COLO829 (cell line): ENCODE data around the gene SLC25A21.
"Not testable (repeated sequence)": the region's sequence is repeated elsewhere in the genome, so short reads cannot be mapped to it uniquely, and the experiment has no call there.

Experiments used
- DNase-seq: peaks from one replicate; pipeline ENCODE4 v3.0.0; 2012; ENCODE audit warnings: low spot score

The SLC25A21 gene

GRCh38 chr14:37088356-37089215 is 83.8 kb downstream of the SLC25A21 start:
- DNase-seq: no peak

- no peak for DNase-seq
Measured at GRCh38 chr14:37087520-37087919, 84.9 kb downstream of the SLC25A21 start.

DNA sequence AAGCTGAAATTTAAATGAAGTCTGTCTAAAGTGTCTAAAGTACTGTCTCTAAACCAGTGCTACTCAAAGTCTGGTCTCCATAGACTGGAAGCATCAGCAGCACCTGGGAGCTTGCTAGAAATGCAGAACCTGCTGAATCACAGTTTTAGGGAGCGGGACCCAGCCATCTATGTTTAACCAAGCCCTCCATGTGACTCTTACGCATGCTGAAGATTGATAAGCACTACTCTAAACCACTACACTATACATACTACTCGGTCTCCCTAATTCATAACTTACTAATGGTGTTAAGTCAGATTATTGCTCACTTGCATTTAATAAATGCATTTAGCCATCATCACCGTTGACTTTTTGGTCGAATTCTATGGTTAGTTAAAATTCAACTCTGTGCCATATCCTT is 88.8 kb downstream of the SLC25A21 start:
- DNase-seq: no peak

GRCh38 chr14:37082449-37082848 is 90.0 kb downstream of the SLC25A21 start:
- no peak for DNase-seq

- DNase-seq: no peak
Measured at GRCh38 chr14:37081856-37082255, 90.5 kb downstream of the SLC25A21 start.

GRCh38 chr14:37081218-37081617 is 91.2 kb downstream of the SLC25A21 start:
- no peak for DNase-seq

GRCh38 chr14:37078131-37078530 is 94.3 kb downstream of the SLC25A21 start:
- DNase-seq: no peak

GRCh38 chr14:37074320-37074719 is 98.1 kb downstream of the SLC25A21 start:
- DNase-seq: not testable (repeated sequence)

DNA sequence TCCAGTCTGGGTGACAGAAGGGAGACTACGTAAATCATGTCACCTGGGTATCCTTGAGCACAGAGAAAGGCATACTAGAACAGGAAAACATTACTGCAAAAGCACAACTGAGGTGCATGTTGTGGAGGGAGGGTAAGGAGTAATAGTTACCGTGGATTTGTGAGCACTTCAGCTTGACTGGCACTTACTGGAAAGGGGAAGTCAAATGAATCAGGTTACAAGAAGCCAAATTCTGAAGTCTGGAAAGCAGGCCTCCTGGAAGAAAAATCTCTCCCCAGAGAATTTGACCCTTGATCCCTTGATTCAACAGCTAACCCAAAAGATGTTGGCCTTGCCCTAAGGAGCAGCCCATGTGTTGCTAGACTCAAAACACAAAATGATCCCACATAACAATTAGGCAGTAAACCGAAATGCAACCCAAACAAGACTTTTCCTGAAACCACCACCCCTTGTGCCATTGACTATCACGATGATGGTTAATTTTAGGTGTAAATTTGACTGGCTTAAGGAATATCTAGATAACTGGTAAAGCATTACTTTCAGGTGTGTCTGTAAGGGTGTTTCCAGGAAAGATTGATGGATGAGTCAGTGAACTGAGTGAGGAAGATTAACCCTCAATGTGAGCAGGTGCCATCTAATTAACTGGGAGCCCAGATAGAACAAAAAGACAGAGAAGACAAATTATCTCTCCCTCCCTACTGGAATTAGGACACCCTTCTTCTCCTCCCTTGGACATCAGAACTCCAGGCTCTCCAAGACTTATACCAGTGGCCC is 108.8 kb downstream of the SLC25A21 start:
- no peak for DNase-seq

DNA sequence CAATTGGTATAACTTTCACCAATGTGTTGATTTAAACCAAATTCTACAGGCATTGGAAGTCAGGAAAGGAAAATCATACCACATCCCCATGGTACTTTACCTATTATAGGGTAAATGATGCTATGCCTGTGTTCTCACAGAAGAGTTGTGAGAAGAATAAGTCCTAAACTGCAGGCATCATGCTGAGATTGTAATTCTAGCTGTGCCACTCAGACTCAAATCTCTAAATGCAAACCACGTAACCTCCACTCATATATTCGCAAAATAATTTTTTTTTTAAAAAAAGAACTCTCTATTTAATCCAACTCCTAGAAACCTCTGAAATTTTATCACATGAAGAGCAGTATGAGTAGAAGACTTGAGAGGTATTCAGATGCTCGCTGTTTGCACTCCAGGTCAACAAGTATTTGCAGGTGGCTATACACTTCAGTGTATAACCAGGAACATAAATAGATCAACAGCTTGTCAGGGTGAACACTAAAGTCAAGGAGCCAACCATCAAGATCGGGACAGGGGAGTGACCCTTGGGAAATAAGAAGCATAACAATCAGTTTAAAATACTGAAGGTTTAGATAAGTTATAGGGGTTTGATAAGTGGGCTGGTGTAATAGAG is 110.1 kb downstream of the SLC25A21 start:
- no peak for DNase-seq

GRCh38 chr14:37061697-37062096 is 110.7 kb downstream of the SLC25A21 start:
- no peak for DNase-seq

GRCh38 chr14:37060496-37061260 is 111.7 kb downstream of the SLC25A21 start:
- DNase-seq: no peak

- DNase-seq: no peak
Measured at GRCh38 chr14:37057776-37058175, 114.6 kb downstream of the SLC25A21 start.

DNA sequence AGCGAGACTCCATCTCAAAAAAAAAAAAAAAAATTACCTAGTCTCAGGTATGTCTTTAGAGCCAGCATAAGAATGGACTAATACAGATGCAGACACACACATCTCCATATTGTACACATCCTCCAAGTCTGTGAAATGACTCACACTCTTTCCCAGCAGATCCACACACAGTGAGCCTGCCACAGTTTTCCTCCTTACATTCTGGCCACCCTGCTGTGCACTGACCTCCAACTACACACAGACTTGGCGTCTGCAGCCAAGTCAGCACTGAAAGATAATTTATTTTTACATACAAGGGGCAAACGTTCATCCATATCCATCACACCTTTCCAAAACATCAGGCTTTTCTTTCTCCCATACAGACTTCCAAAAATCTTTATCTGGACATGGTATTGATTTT is 115.9 kb downstream of the SLC25A21 start:
- no peak for DNase-seq

GRCh38 chr14:37054869-37055268 is 117.5 kb downstream of the SLC25A21 start:
- no peak for DNase-seq

- no peak for DNase-seq
Measured at GRCh38 chr14:37054144-37054543, 118.3 kb downstream of the SLC25A21 start.

- DNase-seq: no peak
Measured at GRCh38 chr14:37051680-37052079, 120.7 kb downstream of the SLC25A21 start.

- no peak for DNase-seq
Measured at GRCh38 chr14:37051153-37051552, 121.3 kb downstream of the SLC25A21 start.

DNA sequence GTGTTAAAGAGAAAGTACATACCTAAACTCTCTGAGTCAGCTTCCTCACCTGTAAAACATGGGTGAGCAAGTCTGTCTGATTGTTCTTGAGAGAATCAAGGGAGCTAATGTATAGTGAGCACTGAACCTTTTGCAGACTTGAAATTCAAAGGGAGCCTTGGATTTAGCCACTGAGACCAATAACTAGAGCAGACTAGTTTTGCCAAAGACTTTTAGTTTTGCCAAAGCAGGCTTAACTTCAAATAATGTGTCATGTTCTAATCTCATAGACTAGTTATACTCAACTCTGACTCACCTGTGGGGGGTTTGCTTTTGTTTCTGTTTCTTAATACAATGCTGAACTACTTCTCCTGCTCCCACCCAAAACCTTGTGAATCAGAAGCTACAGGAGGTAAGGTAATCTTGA is 123.7 kb downstream of the SLC25A21 start:
- no peak for DNase-seq

DNA sequence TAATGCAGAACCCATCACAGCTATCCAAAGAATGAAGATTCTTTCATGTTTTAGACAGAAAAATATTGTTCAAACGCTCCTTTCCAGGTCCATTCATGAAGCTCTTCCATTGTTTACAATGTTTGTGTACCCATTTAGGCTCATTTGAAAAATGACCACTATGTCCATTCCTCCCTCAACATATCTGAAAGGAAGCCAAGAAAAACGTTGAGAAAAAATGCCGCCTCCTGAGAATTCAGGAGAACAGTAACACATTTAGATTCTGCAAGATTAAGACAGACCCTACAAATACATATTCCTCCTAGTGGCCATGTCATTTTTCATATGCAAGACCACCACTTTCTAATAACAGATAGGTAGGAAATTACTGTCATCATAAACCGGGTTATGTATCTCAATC is 124.4 kb downstream of the SLC25A21 start:
- no peak for DNase-seq

DNA sequence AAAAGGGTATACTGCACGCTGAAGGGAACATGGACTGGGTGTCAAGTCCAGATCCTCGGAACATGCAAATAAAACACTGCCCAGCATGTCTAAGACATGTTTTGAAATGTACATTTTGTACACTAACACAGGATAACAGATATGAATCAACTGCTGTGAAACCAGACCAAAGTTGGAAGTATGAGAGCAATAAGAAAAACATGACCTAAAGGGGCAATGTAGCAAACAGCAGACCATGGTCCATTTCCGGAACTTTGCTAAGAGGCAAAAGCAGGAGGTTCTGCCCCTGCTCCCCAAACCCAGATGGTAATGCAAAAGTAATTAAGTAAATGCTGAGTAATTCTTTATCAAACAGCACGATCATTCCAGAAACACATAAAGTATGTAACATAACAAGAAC is 125.2 kb downstream of the SLC25A21 start:
- DNase-seq: no peak

GRCh38 chr14:37046815-37047214 is 125.6 kb downstream of the SLC25A21 start:
- DNase-seq: no peak
